ENCODE results near the gene C10orf105.

The C10orf105 gene

DNA sequence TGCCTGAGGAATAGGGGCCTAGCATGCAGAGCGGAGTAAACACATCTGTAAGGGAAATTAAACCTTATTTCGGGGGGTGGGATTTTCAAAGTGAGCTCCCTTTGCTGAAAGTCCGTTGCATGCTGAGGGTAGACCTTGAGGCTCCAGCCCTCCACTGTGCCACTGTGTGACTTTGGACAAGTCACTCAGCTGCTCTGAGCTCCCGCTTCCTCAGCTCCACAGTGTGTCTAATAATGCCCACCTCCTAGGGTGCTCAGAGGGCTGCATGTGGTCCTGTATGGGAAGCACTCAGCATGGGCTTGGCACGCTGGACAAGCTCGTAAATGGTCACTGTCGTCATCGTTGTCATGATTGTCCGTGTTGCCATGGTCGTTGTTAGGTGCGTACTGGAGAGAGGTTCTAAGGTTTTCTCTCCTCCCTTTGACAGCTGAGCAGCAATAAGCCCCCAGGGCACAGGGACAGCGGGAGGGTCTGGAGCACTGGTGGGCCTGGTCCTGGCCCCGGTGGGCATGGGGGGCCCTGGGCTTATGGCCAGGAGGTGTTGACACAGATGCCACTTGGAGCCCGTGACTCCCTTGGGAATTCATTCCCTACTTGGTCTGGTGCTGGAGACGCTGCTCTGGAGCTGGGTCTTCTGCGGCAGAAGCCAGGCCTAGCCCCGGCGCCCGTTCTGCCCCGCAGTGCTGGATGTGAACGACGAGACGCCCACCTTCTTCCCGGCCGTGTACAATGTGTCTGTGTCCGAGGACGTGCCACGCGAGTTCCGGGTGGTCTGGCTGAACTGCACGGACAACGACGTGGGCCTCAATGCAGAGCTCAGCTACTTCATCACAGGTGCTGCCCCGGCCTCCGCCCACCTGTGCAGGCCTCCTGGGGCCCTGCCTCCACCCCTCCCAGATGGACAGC, 13.1 kb downstream of the C10orf105 start:
- no peak for TF ChIP-seq POLR2A (IDR thresholded peaks at IDR 0.05; ENCODE audit: low read depth, low read length)
- TF ChIP-seq PAX5 (IDR thresholded peaks at IDR 0.05; ENCODE audit: insufficient read depth, low read length, severe bottlenecking) = no peak
- TF ChIP-seq POLR2AphosphoS5 (IDR thresholded peaks at IDR 0.05; ENCODE audit: low read depth, low read length) = no peak
- no peak for TF ChIP-seq TAF1 (IDR thresholded peaks at IDR 0.05; ENCODE audit: low read depth, low read length)
- TF ChIP-seq POU2F2 (IDR thresholded peaks at IDR 0.05; ENCODE audit: low read depth, low read length) = no peak
- no peak for TF ChIP-seq SPI1 (IDR thresholded peaks at IDR 0.05; ENCODE audit: low read depth, low read length)
- no peak for FAIRE-seq
- DNase-seq (ENCODE audit: insufficient read length, low spot score) = no peak

DNA sequence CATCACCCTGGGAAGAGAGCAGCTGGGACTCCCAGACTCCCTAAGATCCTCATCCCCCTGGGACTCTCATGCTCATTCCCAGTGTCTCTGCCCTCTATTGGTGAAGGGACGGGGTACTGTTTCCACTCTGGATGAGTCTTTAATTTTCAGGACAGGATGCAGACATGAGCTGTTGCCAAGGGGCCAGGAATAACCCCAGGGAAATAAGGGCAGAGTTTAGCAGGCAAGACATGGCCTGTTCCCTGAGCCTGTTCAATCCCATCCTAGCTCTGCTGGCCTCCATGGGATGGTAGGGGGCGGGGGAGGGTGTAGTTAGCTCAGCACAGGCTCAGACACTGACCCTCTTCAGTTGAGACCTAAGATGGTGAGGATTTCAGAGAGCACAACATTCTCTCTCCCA, 14.0 kb downstream of the C10orf105 start:
- FAIRE-seq = no peak
- DNase-seq (ENCODE audit: insufficient read length, low spot score) = no peak
- no peak for TF ChIP-seq PAX5 (IDR thresholded peaks at IDR 0.05; ENCODE audit: insufficient read depth, low read length, severe bottlenecking)
- no peak for TF ChIP-seq POU2F2 (IDR thresholded peaks at IDR 0.05; ENCODE audit: low read depth, low read length)

DNA sequence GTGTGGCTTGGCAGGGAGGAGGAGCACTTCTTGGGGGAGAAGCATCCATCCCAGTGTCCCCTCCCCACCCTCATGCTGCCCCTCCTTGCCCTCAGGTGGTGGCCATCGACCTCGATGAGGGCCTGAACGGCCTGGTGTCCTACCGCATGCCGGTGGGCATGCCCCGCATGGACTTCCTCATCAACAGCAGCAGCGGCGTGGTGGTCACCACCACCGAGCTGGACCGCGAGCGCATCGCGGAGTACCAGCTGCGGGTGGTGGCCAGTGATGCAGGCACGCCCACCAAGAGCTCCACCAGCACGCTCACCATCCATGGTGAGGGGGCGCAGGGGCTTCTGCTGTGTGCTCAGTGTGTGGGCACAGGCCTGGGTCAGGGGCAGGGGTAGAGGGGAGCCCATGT, 14.8 kb downstream of the C10orf105 start:
- no peak for FAIRE-seq
- no peak for TF ChIP-seq POU2F2 (IDR thresholded peaks at IDR 0.05; ENCODE audit: low read depth, low read length)
- TF ChIP-seq POLR2A (IDR thresholded peaks at IDR 0.05; ENCODE audit: low read depth, low read length) = no peak
- no peak for TF ChIP-seq PAX5 (IDR thresholded peaks at IDR 0.05; ENCODE audit: insufficient read depth, low read length, severe bottlenecking)
- no peak for TF ChIP-seq POLR2AphosphoS5 (IDR thresholded peaks at IDR 0.05; ENCODE audit: low read depth, low read length)
- TF ChIP-seq SPI1 (IDR thresholded peaks at IDR 0.05; ENCODE audit: low read depth, low read length) = no peak
- no peak for TF ChIP-seq TAF1 (IDR thresholded peaks at IDR 0.05; ENCODE audit: low read depth, low read length)

DNA sequence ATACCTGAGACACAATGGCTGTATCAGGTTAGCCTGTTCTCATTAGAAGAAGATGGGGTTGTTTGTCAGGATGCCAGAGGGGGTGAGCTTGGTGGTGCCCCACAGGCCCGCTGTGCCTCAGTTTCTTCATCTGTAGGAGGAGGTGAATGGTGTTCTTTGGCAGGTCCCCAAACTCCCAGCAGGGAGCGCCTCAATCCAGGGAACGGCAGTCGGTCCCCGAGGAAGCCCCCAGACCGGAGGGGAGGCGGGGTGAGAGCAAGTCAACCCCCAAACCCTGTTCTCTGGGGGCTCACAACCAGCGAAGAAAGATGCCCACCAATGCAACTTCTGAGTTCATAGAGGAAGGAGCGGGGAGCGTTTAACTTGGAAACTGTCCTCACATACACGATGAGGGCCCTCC, 16.0 kb downstream of the C10orf105 start:
- FAIRE-seq = no peak
- no peak for DNase-seq (ENCODE audit: insufficient read length, low spot score)
- no peak for TF ChIP-seq TAF1 (IDR thresholded peaks at IDR 0.05; ENCODE audit: low read depth, low read length)
- no peak for TF ChIP-seq PAX5 (IDR thresholded peaks at IDR 0.05; ENCODE audit: insufficient read depth, low read length, severe bottlenecking)
- no peak for TF ChIP-seq SPI1 (IDR thresholded peaks at IDR 0.05; ENCODE audit: low read depth, low read length)
- TF ChIP-seq POLR2AphosphoS5 (IDR thresholded peaks at IDR 0.05; ENCODE audit: low read depth, low read length) = no peak
- TF ChIP-seq POU2F2 (IDR thresholded peaks at IDR 0.05; ENCODE audit: low read depth, low read length) = no peak
- no peak for TF ChIP-seq POLR2A (IDR thresholded peaks at IDR 0.05; ENCODE audit: low read depth, low read length)

More for the DNA sequence above, 14.8 kb downstream of the C10orf105 start:
- no peak for DNase-seq (ENCODE audit: insufficient read length, low spot score)

DNA sequence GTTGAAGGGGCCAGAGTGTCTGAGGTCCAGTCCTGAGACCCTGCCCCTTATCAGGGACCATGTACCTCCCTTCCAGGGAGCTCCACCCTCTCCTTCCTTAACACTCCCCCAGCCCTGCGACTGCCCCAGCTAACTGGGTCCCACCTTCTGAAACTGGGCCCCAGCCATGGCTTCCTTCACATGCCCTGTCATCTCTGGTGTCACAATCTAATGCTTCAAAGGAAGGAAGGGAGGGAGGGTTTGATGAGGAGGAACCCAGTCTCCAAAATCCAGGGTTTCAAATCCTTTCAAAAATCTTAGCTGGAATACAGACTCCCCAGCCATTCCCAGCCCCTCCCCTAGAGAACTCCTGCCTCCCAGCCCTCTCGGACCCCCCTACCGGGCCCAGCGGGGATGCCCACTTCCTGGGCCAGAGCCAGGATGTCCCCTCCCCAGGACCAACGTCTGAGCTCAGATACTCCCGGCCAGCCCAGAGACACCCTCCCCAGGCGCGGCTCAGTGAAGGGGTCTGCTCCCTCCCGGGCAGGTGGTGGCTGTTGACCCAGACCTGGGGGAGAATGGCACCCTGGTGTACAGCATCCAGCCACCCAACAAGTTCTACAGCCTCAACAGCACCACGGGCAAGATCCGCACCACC, 18.0 kb downstream of the C10orf105 start:
- DNase-seq (ENCODE audit: insufficient read length, low spot score) (no peak), FAIRE-seq (no peak)
- TF ChIP-seq PAX5 (IDR thresholded peaks at IDR 0.05; ENCODE audit: insufficient read depth, low read length, severe bottlenecking) (no peak), POLR2A (IDR thresholded peaks at IDR 0.05; ENCODE audit: low read depth, low read length) (no peak), SPI1 (IDR thresholded peaks at IDR 0.05; ENCODE audit: low read depth, low read length) (no peak), POU2F2 (IDR thresholded peaks at IDR 0.05; ENCODE audit: low read depth, low read length) (no peak), TAF1 (IDR thresholded peaks at IDR 0.05; ENCODE audit: low read depth, low read length) (no peak), POLR2AphosphoS5 (IDR thresholded peaks at IDR 0.05; ENCODE audit: low read depth, low read length) (no peak)

DNA sequence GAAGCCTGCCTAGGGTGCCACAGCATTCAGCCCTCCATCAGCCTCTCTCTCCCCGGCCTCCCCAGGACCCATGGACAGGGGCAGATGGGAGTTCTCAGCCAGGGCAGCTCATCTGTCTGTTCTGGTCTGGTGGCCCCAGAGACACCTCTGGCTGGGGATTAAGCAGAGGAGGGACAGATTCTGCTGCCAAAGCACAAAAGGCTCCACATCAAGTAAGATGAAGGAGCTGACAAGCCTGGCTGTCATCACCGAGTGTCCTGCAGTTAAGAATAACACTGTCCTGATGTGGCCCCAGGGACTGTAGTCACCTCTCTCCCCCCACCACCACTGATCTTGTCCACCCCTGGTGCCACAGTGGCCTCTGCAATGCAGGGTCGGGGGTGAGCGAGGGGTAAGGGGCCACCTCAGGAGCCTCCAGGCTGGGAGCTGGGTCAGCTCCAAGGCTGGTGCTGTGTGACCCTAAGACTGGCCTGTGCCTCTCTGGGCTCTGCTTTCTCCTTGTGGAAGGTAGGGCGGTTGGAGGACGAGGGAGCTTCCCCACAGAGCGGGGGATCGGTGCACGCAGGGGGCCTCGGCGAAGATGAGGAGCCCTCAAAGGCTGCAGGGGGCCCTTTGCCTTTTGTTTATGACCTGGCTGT, 18.7 kb downstream of the C10orf105 start:
- FAIRE-seq (no peak), DNase-seq (ENCODE audit: insufficient read length, low spot score) (no peak)
- TF ChIP-seq SPI1 (IDR thresholded peaks at IDR 0.05; ENCODE audit: low read depth, low read length) (no peak), POLR2AphosphoS5 (IDR thresholded peaks at IDR 0.05; ENCODE audit: low read depth, low read length) (no peak), PAX5 (IDR thresholded peaks at IDR 0.05; ENCODE audit: insufficient read depth, low read length, severe bottlenecking) (no peak), TAF1 (IDR thresholded peaks at IDR 0.05; ENCODE audit: low read depth, low read length) (no peak), POLR2A (IDR thresholded peaks at IDR 0.05; ENCODE audit: low read depth, low read length) (no peak), POU2F2 (IDR thresholded peaks at IDR 0.05; ENCODE audit: low read depth, low read length) (no peak)

DNA sequence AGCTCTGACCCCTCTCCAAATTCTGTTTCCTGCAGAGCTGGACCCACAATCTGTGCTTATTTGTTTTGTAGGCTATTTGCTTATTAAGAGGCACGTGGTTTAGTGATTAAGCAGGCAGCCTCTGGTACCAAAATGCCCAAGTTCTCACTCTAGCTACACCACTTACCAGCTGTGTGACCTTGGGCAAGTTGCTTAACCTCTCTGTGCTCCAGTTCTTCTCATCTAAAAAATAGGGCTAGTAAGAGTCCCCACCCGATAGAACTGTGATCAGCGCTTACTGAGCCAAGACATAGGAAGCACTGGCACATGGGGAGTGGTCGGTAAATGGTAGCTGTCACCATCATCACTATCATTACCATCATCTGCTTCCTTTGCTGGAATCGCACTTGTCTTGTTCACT, 20.8 kb downstream of the C10orf105 start:
- DNase-seq (ENCODE audit: insufficient read length, low spot score) = no peak
- no peak for FAIRE-seq
- TF ChIP-seq PAX5 (IDR thresholded peaks at IDR 0.05; ENCODE audit: insufficient read depth, low read length, severe bottlenecking) (no peak), TAF1 (IDR thresholded peaks at IDR 0.05; ENCODE audit: low read depth, low read length) (no peak), POU2F2 (IDR thresholded peaks at IDR 0.05; ENCODE audit: low read depth, low read length) (no peak), POLR2AphosphoS5 (IDR thresholded peaks at IDR 0.05; ENCODE audit: low read depth, low read length) (no peak), SPI1 (IDR thresholded peaks at IDR 0.05; ENCODE audit: low read depth, low read length) (no peak), POLR2A (IDR thresholded peaks at IDR 0.05; ENCODE audit: low read depth, low read length) (no peak)

DNA sequence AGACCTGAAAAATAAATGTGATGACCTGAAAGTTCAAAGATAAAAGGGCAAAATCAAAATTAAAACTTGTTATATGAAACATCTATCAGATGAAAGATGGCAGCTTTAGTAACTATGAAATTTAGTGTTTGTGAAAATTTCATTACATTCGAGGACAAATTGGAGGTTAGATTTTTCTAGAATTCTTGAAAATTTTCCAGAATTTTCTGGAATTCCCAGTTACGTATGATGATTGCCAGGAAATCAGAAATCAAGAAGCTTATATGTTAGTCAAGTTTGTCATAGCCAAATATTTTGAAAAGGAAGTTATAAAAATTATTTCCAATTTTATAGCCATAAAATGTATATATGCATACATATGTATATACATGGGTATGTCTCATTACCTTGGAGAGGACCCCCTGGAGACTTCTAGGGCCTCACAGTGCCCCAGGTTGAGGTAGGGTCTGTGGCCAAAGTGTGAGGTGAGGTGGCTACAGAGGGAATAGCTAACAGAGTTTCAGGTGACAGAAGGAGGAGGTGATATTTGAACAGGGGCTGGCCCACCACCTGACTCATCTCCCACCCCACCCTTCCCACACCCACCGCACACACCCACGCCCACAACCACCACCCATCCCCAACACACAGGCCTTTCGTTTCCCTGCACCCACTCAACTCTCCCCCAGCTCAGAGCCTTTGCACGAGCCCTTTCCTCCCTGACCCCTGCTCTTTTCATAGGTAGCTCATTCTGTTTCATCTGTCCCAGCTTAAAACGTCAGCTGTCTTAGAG, 21.5 kb downstream of the C10orf105 start:
- FAIRE-seq (peak; percentile 67), DNase-seq (ENCODE audit: insufficient read length, low spot score) (no peak)
- TF ChIP-seq PAX5 (IDR thresholded peaks at IDR 0.05; ENCODE audit: insufficient read depth, low read length, severe bottlenecking) = no peak
- TF ChIP-seq POLR2A (IDR thresholded peaks at IDR 0.05; ENCODE audit: low read depth, low read length) = no peak
- peak; percentile 89 for TF ChIP-seq POU2F2 (IDR thresholded peaks at IDR 0.05; ENCODE audit: low read depth, low read length)

Data from GM12891 (cell line).